ENCODE data around the gene ZNF467. TPM values are rescaled to one million over a fixed set of nuclear protein-coding genes. Genes with fewer than 3 reads are reported as not detected.

The ZNF467 gene
- total and polyA plus RNA-seq, 2 donors (not counting 3 experiments of a cell fraction or from before 2014, with no cell fraction given): 4.2 to 8.9 TPM

DNA sequence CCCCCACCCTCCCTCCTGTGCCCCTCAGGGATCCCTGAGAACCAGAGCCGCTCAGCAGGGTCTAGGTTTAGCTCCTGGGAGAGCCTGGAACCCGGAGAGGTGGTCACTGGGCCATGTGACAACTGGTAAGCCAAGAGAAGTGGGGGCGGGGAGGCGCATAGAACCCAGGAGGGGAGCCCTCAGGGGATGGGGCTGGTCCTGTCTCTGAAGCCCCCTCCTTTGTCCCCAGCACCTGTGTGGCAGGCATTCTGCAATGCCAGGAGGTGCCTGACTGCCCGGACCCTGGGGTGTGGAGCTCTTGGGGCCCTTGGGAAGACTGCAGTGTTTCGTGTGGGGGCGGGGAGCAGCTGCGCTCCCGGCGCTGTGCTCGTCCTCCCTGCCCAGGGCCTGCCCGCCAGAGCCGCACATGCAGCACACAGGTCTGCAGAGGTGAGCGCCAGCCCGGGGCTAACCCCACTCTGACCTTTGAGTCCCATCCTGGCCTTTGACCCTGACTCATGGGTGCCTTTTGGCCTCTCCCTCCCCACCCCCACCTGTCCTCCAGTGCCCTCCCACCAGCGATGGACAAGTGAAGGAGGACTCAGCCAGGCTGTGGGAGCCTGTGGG, 42.4 kb upstream of the ZNF467 start:
- CTCF ChIA-PET: no interaction called here

More for the DNA sequence above, 42.4 kb upstream of the ZNF467 start:
- dilution Hi-C loops (cut with MboI; ENCODE audit: extremely low pct_ligation_motif_present, low sequenced_read_pairs): no loop called here
- Histone ChIP-seq H3K27ac (ENCODE audit: insufficient read depth, low read depth, low read length) (no peak overlapping the region), H3K4me1 (ENCODE audit: control insufficient read depth, extremely low read depth, insufficient read depth, low read length) (no peaks in the 10 kb centered on the region), H3K9ac (replicated peaks; ENCODE audit: extremely low read depth, insufficient read depth, low read length) (no peak overlapping the region), H3K27me3 (ENCODE audit: control insufficient read depth in 2 of 2, insufficient read depth in 2 of 2, low read length in 2 of 2) (no peaks in the 10 kb centered on the region), H3K79me2 (ENCODE audit: control insufficient read depth, insufficient read depth, low read length) (no peaks in the 10 kb centered on the region), H3K4me2 (ENCODE audit: insufficient read depth, low read length) (no peak overlapping the region), H3K9me1 (replicated peaks; ENCODE audit: control insufficient read depth, extremely low read depth, insufficient read depth, low read length) (no peaks in the 10 kb centered on the region), H4K20me1 (replicated peaks; ENCODE audit: control insufficient read depth, extremely low read depth, insufficient read depth, low read length) (no peaks in the 10 kb centered on the region), H3K36me3 (ENCODE audit: control insufficient read depth in 2 of 2, extremely low read depth in 1 of 2, insufficient read depth in 2 of 2, low read length in 2 of 2) (no peaks in the 10 kb centered on the region), H3K9me3 (replicated peaks; ENCODE audit: control insufficient read depth, insufficient read depth, low read length) (no peaks in the 10 kb centered on the region), H3K4me3 (replicated peaks in 1 of 3; ENCODE audit: insufficient read depth in 1 of 3, low read depth in 1 of 3, low read length in 3 of 3) (no peak overlapping the region), H2AFZ (ENCODE audit: low read depth, low read length) (no peak overlapping the region)
- POLR2A ChIA-PET: no interaction called here
- no peak for FAIRE-seq
- TF ChIP-seq, protein P1, sequence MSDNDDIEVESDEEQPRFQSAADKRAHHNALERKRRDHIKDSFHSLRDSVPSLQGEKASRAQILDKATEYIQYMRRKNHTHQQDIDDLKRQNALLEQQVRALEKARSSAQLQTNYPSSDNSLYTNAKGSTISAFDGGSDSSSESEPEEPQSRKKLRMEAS (IDR thresholded peaks at IDR 0.05; ENCODE audit: insufficient read depth, insufficient read length): no peak
- TF ChIP-seq POLR2AphosphoS5 (IDR thresholded peaks at IDR 0.05; ENCODE audit: insufficient read depth, low read depth, low read length) (no peak), EZH2 (IDR thresholded peaks at IDR 0.05; ENCODE audit: borderline replicate concordance, low read depth, low read length, severe bottlenecking) (no peak), POLR2A (IDR thresholded peaks at IDR 0.05; ENCODE audit: low read depth, low read length) (no peak), JUN (IDR thresholded peaks at IDR 0.05; ENCODE audit: borderline replicate concordance, insufficient read depth, insufficient read length, low read depth) (no peak), FOS (IDR thresholded peaks at IDR 0.05; ENCODE audit: borderline replicate concordance, insufficient read depth, low read length) (no peak), MYC (IDR thresholded peaks at IDR 0.05; ENCODE audit: low read depth, low read length) (no peak), GATA2 (IDR thresholded peaks at IDR 0.05; ENCODE audit: insufficient read depth, insufficient read length, low read depth, low read length) (no peak)
- TF ChIP-seq, protein P2, sequence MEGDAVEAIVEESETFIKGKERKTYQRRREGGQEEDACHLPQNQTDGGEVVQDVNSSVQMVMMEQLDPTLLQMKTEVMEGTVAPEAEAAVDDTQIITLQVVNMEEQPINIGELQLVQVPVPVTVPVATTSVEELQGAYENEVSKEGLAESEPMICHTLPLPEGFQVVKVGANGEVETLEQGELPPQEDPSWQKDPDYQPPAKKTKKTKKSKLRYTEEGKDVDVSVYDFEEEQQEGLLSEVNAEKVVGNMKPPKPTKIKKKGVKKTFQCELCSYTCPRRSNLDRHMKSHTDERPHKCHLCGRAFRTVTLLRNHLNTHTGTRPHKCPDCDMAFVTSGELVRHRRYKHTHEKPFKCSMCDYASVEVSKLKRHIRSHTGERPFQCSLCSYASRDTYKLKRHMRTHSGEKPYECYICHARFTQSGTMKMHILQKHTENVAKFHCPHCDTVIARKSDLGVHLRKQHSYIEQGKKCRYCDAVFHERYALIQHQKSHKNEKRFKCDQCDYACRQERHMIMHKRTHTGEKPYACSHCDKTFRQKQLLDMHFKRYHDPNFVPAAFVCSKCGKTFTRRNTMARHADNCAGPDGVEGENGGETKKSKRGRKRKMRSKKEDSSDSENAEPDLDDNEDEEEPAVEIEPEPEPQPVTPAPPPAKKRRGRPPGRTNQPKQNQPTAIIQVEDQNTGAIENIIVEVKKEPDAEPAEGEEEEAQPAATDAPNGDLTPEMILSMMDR (IDR thresholded peaks at IDR 0.05; ENCODE audit: extremely low read depth in 1 of 2, insufficient read depth in 1 of 2, low read depth in 1 of 2, low read length in 2 of 2): no peak
- no peak for DNase-seq (ENCODE audit: low read depth, low spot score)
- BruUV-seq (replicated peaks): no TSS peak
- intact Hi-C loops (cut with micrococcal nuclease): no loop called here

All from endothelial cell of umbilical vein (primary cell).